Epithelial cell of prostate (primary cell): ENCODE data around the gene PRSS22.

ENCODE experiments used
- DNase-seq: peaks from one replicate; pipeline ENCODE4 v3.0.0-alpha.2; 2011; ENCODE audit warnings: low read depth, low spot score
- H3K27ac ChIP-seq: fragments of 450-650 bp; 2 replicates; pipeline ENCODE4 v1.5.1; 2017; ENCODE audit warnings: mild to moderate bottlenecking

The PRSS22 gene

GRCh38 chr16:2882650-2883457 is 24.9 kb upstream of the PRSS22 start, which contains the start of gene FLYWCH2:
TSS of gene FLYWCH2 (plus strand) at chr16:2883215. CDS start at chr16:2896450, 13,235 bp downstream.
- H3K27ac ChIP-seq = peak within 1 kb of the TSS; percentile 63
- DNase-seq = peak; percentile 96

GRCh38 chr16:2881783-2882649 is 24.0 kb upstream of the PRSS22 start:
- peak overlapping the region; percentile 63 for H3K27ac ChIP-seq
- DNase-seq = no peak

GRCh38 chr16:2879854-2880508 is 22.0 kb upstream of the PRSS22 start:
- no peak overlapping the region for H3K27ac ChIP-seq

GRCh38 chr16:2874912-2875362 is 17.0 kb upstream of the PRSS22 start:
- H3K27ac ChIP-seq = no peak overlapping the region
- no peak for DNase-seq

More at GRCh38 chr16:2879854-2880508, 22.0 kb upstream of the PRSS22 start:
- DNase-seq = no peak

- no peak for DNase-seq
- no peak overlapping the region for H3K27ac ChIP-seq
Measured at GRCh38 chr16:2874032-2874911, 16.3 kb upstream of the PRSS22 start.

- H3K27ac ChIP-seq = no peak overlapping the region
- DNase-seq = no peak
Measured at GRCh38 chr16:2871926-2872325, 14.0 kb upstream of the PRSS22 start.

- peak overlapping the region; percentile 91 for H3K27ac ChIP-seq
- DNase-seq = peak; percentile 46
Measured at GRCh38 chr16:2867987-2868789, 10.2 kb upstream of the PRSS22 start.

- DNase-seq = no peak
Measured at GRCh38 chr16:2867661-2867986, 9.7 kb upstream of the PRSS22 start.

GRCh38 chr16:2866431-2866830 is 8.5 kb upstream of the PRSS22 start:
- DNase-seq = no peak
- no peak overlapping the region for H3K27ac ChIP-seq

More at GRCh38 chr16:2867661-2867986, 9.7 kb upstream of the PRSS22 start:
- peak overlapping the region; percentile 91 for H3K27ac ChIP-seq

- DNase-seq = no peak
- H3K27ac ChIP-seq = no peak overlapping the region
Measured at GRCh38 chr16:2865651-2866050, 7.7 kb upstream of the PRSS22 start.

- DNase-seq = no peak
- no peak overlapping the region for H3K27ac ChIP-seq
Measured at GRCh38 chr16:2860826-2861567, 3.0 kb upstream of the PRSS22 start.

GRCh38 chr16:2859686-2860265 is 1.8 kb upstream of the PRSS22 start:
- H3K27ac ChIP-seq = no peak overlapping the region
- DNase-seq = no peak

GRCh38 chr16:2858245-2859025 is 465 bp upstream of the PRSS22 start:
- H3K27ac ChIP-seq = peak overlapping the region; percentile 74
- DNase-seq = no peak

- DNase-seq = no peak
- H3K27ac ChIP-seq = peak overlapping the region; percentile 74
Measured at GRCh38 chr16:2856686-2857450, 1.1 kb downstream of the PRSS22 start.

GRCh38 chr16:2856061-2856670 is 1.8 kb downstream of the PRSS22 start:
- no peak for DNase-seq

GRCh38 chr16:2855536-2855935 is 2.4 kb downstream of the PRSS22 start:
- H3K27ac ChIP-seq = no peak overlapping the region
- DNase-seq = no peak

More at GRCh38 chr16:2856061-2856670, 1.8 kb downstream of the PRSS22 start:
- H3K27ac ChIP-seq = peak overlapping the region; percentile 74
